OCI-LY7 (cell line): Measurements from ENCODE around the gene ZNRF3. TPM values are rescaled to one million over a fixed set of nuclear protein-coding genes. Genes with fewer than 3 reads are reported as not detected.

Source experiments
- Bru-seq: library from RNA; stranded (reverse); fragments of 400-500 nt; gene quantifications from one replicate; lab custom pipeline; 2021; lab: Mats Ljungman, UMichigan
- BruChase-seq, 2 experiments: library from RNA; stranded (reverse); fragments of 400-500 nt; gene quantifications; one replicate each; lab custom pipeline; 2021; lab: Mats Ljungman, UMichigan
- BruUV-seq: library from RNA; stranded (reverse); fragments of 400-500 nt; replicated peaks from 2 replicates; lab custom pipeline; 2021; lab: Mats Ljungman, UMichigan
- CTCF ChIA-PET: fragments of 300-600 bp; sonication (Branson Sonifier 250); formaldehyde crosslinking; loops from one replicate; lab custom pipeline; 2022; ENCODE audit warnings: antibody characterized with exemption; ENCODE audit not compliant: unreplicated experiment; lab: Charles Lee
- POLR2A ChIA-PET: fragments of 300-600 bp; sonication (Branson Sonifier 250); formaldehyde crosslinking; loops from one replicate; lab custom pipeline; 2022; ENCODE audit warnings: antibody characterized with exemption; lab: Charles Lee
- DNase-seq: peaks from one replicate; pipeline ENCODE4 v3.0.0-alpha.2; 2015; ENCODE audit warnings: low spot score
- H2AFZ ChIP-seq: fragments of 200-600 bp; sonication (generic), shearing (Covaris generic); 2 replicates; pipeline ENCODE4 v1.6.1; 2014; ENCODE audit warnings: mild to moderate bottlenecking, antibody characterized with exemption, low read length, moderate library complexity
- H3K27ac ChIP-seq: fragments of 200-600 bp; sonication (generic); 2 replicates; pipeline ENCODE4 v1.5.1; 2014; ENCODE audit warnings: mixed run types, low read depth, mild to moderate bottlenecking, moderate library complexity, low read length, inconsistent platforms; ENCODE audit not compliant: poor library complexity, severe bottlenecking
- H3K36me3 ChIP-seq: fragments of 200-600 bp; sonication (generic); 2 replicates; pipeline ENCODE4 v1.6.1; 2014; ENCODE audit warnings: mild to moderate bottlenecking, antibody characterized with exemption, low read length, moderate library complexity, mixed read lengths; ENCODE audit not compliant: insufficient read depth
- H3K4me1 ChIP-seq: fragments of 200-600 bp; sonication (generic); 2 replicates; pipeline ENCODE4 v1.5.1; 2014; ENCODE audit warnings: mild to moderate bottlenecking, low read length; ENCODE audit not compliant: insufficient read depth, poor library complexity, severe bottlenecking
- H3K4me2 ChIP-seq: fragments of 200-600 bp; sonication (generic); 2 replicates; pipeline ENCODE4 v1.6.1; 2014; ENCODE audit warnings: mild to moderate bottlenecking, low read length
- H3K4me3 ChIP-seq: fragments of 200-600 bp; sonication (generic); 2 replicates; pipeline ENCODE4 v1.5.1; 2014; ENCODE audit warnings: mild to moderate bottlenecking, low read depth, low read length; ENCODE audit not compliant: poor library complexity, severe bottlenecking
- H3K79me2 ChIP-seq: fragments of 200-600 bp; sonication (generic); 2 replicates; pipeline ENCODE4 v1.6.1; 2016; ENCODE audit warnings: low read depth, mild to moderate bottlenecking, low read length, moderate library complexity, mixed read lengths; ENCODE audit not compliant: insufficient read depth
- H3K9me2 ChIP-seq: fragments of 200-600 bp; sonication (generic); 2 replicates; pipeline ENCODE4 v1.6.1; 2016; ENCODE audit warnings: mild to moderate bottlenecking, low read length, mixed read lengths; ENCODE audit not compliant: insufficient read depth
- H3K9me3 ChIP-seq: fragments of 200-600 bp; sonication (generic); 2 replicates; pipeline ENCODE4 v1.6.1; 2014; ENCODE audit warnings: mild to moderate bottlenecking, mixed run types, low read length, mixed read lengths
- H4K20me1 ChIP-seq: fragments of 200-600 bp; sonication (generic); 2 replicates; pipeline ENCODE4 v1.6.1; 2014; ENCODE audit warnings: mild to moderate bottlenecking, antibody characterized with exemption, low read length, moderate library complexity, mixed read lengths; ENCODE audit not compliant: insufficient read depth
- CTCF ChIP-seq: fragments of 200-600 bp; sonication (generic); conservative IDR thresholded peaks from 2 replicates; pipeline ENCODE4 v1.5.1; 2014; ENCODE audit warnings: mild to moderate bottlenecking, antibody characterized with exemption, low read length, moderate library complexity, mixed read lengths
- EZH2phosphoT487 ChIP-seq: fragments of 200-600 bp; sonication (generic); IDR thresholded peaks from 2 replicates; pipeline ENCODE4 v1.6.1; 2018; ENCODE audit warnings: low read depth, borderline replicate concordance, mild to moderate bottlenecking, mixed run types, antibody characterized with exemption, low read length, moderate library complexity, mixed read lengths
- intact Hi-C: fragments of 100-400 bp; cut with micrococcal nuclease; formaldehyde crosslinking; loops from one replicate; pipeline ENCODE4 v1.10.0; 2022; ENCODE audit not compliant: unreplicated experiment
- long read RNA-seq: library from polyadenylated mRNA; stranded (forward); transcript quantifications from one replicate; pipeline ENCODE4 v2.0.0, GENCODE V29; 2022
- total RNA-seq, 2 experiments: library from RNA; depleted of rRNA in 1 of 2; stranded (reverse); fragments of >200 nt in 1 of 2; shearing (Covaris generic) in 1 of 2; gene quantifications; 2 replicates each; pipeline ENCODE4 v1.2.3, GENCODE V29; 2014 to 2022

Gene ZNRF3
- total RNA-seq (2014; rRNA removed; shearing (Covaris generic)) (1.2 and 3.6 TPM in 2 replicates), total RNA-seq (2022) (3.1 and 3.9 TPM in 2 replicates), Bru-seq, nascent RNA (percentile 59 among the genes with signal in this experiment), BruChase-seq, experiment 1, labeled RNA remaining after a 6-hour chase (percentile 63 among the genes with signal in this experiment), BruChase-seq, experiment 2, labeled RNA remaining after a 2-hour chase (percentile 58 among the genes with signal in this experiment)
- long read RNA-seq, full-length matches to known transcripts, result 5 of 9 reads
- long read RNA-seq, partial matches to known transcripts, result 2 of 9 reads
- long read RNA-seq, other reads (novel, unspliced or antisense), result 2 of 9 reads

DNA sequence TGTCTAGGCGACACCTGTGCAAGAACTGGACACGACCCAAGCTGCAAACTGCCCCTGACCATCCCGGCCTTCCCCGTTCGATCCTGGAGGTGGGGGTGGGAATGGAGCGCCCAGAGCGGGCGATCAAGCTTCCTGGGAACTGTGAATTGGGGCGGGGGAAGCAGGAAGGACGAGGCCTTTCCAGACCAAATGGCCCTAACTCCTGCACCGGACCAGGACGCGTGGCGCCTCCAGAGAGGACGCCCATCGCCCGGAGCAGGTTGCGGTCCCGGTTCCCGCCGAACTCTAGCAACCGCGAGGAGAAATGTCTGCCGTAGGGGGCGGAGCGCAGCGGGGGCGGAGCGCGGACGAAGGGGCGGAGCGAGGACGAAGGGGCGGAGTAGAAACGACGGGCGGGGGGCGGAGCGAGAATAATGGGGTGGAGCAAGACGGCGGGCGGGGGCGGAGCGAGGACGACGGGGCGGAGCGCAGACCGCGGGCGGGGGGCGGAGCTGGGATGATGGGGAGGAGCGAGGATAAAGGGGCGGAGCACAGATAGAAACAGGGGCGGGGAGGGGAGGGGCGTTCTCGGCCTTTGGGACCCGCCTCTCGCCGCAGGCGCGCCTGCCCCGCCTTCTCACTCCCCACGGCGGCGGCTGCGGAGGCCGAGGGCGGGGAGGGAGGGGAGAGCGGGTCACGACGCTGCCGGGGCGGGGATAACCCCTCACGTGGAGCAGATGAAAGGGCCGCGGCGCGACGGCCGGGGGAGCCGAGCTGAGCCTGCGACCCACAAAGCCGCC is at the start of gene ZNRF3:
ZNRF3 (plus strand) TSS at position 695 of the 779 bp plus-strand sequence. CDS start 195 bp downstream, outside the sequence.
- Histone ChIP-seq H3K79me2 (no peaks in the 10 kb centered on the region), H3K27ac (no peak within 1 kb of the TSS), H3K9me3 (no peaks in the 10 kb centered on the region), H3K9me2 (no peaks in the 10 kb centered on the region), H3K36me3 (no peaks in the 10 kb centered on the region), H4K20me1 (0 out of 2 replicates have a peak, but pooled peaks cover 4% of the 10 kb centered on the region), H3K4me2 (peak within 1 kb of the TSS; percentile 85), H2AFZ (peak within 1 kb of the TSS; percentile 96; the same call in 1 of the 2 replicates), H3K4me3 (peak within 1 kb of the TSS; percentile 69), H3K4me1 (peaks cover 15% of the 10 kb centered on the region)
- BruUV-seq, result no TSS peak
- ChIA-PET CTCF (interaction anchor here (0.6 to 0.7 kb wide), 2 partner anchors 34 to 1872 kb away, joined by 3 to 5 read pairs; no protein-coding TSS in a partner anchor), POLR2A (interaction anchor here (0.6 to 0.7 kb wide), 3 partner anchors 13 to 255 kb away, joined by 3 read pairs; no protein-coding TSS in a partner anchor)
- intact Hi-C loops, result loop anchor here (5.0 to 10.0 kb wide), 3 partner anchors 74 to 882 kb away; partner anchors contain the start of genes UQCR10 and ZMAT5
- TF ChIP-seq EZH2phosphoT487, result no peak
- no peak for TF ChIP-seq CTCF
- peak; percentile 90 for DNase-seq

GRCh38 chr22:28835630-28836189 is 47.7 kb upstream of the ZNRF3 start:
- no peaks in the 10 kb centered on the region for H3K79me2 ChIP-seq
- intact Hi-C loops, result no loop called here
- no peaks in the 10 kb centered on the region for H3K9me3 ChIP-seq
- TF ChIP-seq EZH2phosphoT487, result no peak
- TF ChIP-seq CTCF, result no peak
- no peak overlapping the region for H3K4me3 ChIP-seq
- no peak overlapping the region for H3K4me2 ChIP-seq
- H2AFZ ChIP-seq, result no peak overlapping the region
- H3K9me2 ChIP-seq, result no peaks in the 10 kb centered on the region
- POLR2A ChIA-PET, result interaction anchor here (1.0 kb wide), 1 partner anchor 82 kb away, joined by 3 read pairs; no protein-coding TSS in a partner anchor
- H3K4me1 ChIP-seq, result no peaks in the 10 kb centered on the region
- no TSS peak for BruUV-seq
- no peaks in the 10 kb centered on the region for H3K36me3 ChIP-seq
- H3K27ac ChIP-seq, result no peak overlapping the region
- CTCF ChIA-PET, result no interaction called here
- H4K20me1 ChIP-seq, result no peaks in the 10 kb centered on the region
- DNase-seq, result no peak
